ENCODE measurements around the gene TK1.
"Not testable (repeated sequence)": the region's sequence is repeated elsewhere in the genome, so short reads cannot be mapped to it uniquely, and the experiment has no call there.

TK1 gene

GRCh38 chr17:78186692-78187595 is at the start of gene TK1, which contains the start of gene AFMID:
TK1 (minus strand) TSS chr17:78187052; CDS start chr17:78186994, 58 bp downstream.
AFMID (plus strand) TSS chr17:78187362; CDS start chr17:78187371, 9 bp downstream.
- peak; percentile 87 for DNase-seq (ENCODE audit: low spot score)

DNA sequence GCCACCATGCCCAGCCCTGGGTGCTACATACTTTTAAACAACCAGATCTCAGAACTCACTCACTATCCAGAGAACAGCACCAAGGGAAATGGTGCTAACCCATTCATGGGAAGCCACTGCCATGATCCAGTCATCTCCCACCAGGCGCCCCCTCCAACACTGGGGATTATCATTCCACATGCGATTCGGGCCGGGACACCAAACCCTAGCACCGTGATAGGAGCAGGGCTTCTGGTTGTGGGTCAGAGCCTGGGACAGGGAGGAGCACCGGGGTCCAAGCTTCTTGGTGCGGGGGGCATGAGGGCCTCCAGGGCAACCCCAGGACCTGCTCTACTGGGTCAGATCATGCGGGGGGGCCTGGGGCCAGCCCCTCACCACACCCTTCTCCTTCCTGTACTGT is 49.0 kb upstream of the TK1 start:
- DNase-seq (ENCODE audit: low spot score), result no peak

DNA sequence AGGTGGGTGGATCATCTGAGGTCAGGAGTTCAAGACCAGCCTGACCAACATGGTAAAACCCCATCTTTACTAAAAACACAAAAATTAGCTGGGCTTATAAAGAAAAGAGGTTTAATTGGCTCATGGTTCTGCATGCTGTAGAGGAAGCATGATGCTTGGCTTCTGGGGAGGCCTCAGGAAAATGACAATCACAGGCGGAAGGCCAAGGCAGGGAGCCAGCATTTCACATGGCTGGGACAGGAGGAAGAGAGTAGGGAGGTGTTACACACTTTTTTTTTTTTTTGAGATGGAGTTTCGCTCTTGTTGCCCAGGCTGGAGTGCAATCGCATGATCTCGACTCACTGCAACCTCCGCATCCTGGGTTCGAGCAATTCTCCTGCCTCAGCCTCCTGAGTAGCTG is 48.2 kb upstream of the TK1 start:
- not testable (repeated sequence) for DNase-seq (ENCODE audit: low spot score)

GRCh38 chr17:78234261-78234865 is 47.5 kb upstream of the TK1 start:
- no peak for DNase-seq (ENCODE audit: low spot score)

DNA sequence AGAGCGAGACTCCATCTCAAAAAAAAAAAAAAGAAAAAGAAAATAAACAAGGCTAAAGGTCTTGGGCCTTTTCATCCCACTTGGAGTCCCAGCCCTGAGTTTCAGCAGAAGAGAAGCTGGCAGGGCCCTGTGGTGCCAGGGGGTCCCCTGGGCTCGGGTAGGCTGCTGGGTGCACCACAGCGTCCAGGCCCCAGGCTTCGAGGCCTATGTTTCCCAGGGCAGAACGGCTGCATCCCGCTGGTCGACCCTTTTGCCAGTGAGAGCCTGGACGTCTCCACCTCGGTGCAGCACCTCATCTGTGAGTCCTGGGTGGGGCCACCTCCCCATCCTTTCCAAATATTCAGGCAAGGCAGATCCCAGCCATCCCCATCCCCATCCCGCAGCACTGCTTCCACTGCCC is 46.8 kb upstream of the TK1 start:
- DNase-seq (ENCODE audit: low spot score), result no peak

GRCh38 chr17:78232859-78233173 is 46.0 kb upstream of the TK1 start:
- no peak for DNase-seq (ENCODE audit: low spot score)

GRCh38 chr17:78231991-78232858 is 45.4 kb upstream of the TK1 start:
- no peak for DNase-seq (ENCODE audit: low spot score)

- DNase-seq (ENCODE audit: low spot score), result no peak
Measured at GRCh38 chr17:78230996-78231935, 44.4 kb upstream of the TK1 start, which contains the start of gene TMEM235. TMEM235 (plus strand) TSS chr17:78231631; CDS start chr17:78232024, 393 bp downstream.

- no peak for DNase-seq (ENCODE audit: low spot score)
Measured at GRCh38 chr17:78230252-78230962, 43.6 kb upstream of the TK1 start.

DNA sequence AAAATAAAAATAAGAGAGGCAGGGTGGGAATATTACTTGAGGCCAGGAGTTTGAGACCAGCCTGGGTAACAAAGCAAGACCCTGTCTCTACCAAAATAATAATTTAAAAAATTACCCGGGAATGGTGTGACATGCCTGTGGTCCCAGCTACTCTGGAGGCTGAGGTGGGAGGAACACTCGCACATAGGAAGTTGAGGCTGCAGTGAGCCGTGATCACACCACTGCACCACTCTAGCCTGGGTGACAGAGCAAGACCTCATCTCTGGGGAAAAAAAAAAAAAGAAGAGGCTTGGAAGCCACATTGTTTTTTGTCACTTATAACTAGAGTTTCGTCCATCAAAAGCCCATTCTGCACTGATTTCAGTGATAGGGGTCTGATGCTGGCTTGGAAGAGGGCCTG is 41.3 kb upstream of the TK1 start:
- no peak for DNase-seq (ENCODE audit: low spot score)

GRCh38 chr17:78227455-78227916 is 40.6 kb upstream of the TK1 start:
- DNase-seq (ENCODE audit: low spot score), result no peak

GRCh38 chr17:78226759-78227454 is 40.1 kb upstream of the TK1 start:
- no peak for DNase-seq (ENCODE audit: low spot score)

DNA sequence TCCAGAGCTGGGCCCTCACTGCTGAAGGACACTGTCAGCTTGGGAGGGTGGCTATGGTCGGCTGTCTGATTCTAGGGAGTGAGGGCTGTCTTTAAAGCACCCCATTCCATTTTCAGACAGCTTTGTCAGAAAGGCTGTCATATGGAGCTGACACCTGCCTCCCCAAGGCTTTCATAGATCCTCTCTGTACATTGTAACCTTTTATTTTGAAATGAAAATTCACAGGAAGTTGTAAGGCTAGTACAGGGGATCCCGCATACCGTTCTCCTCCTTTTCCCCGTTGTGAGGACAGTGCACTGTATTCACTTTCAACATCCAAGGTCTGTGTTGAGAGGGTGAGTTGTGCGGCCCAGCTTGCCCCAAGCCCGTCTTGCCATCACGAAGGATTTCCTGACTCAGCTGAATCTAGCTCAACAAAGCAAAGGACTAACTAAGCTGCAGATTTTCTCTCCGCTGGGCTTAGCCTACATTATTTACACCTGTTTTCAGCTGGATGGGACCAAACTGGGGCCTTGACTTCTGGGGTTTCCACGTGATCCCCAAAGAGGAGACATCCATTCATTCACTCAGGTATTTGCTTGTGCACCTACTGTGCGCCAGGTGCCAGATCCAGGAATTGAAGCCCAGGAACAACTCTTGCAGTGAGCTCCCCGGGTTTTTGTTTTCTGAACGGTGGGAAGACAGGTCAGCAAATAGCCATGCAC is 39.4 kb upstream of the TK1 start:
- DNase-seq (ENCODE audit: low spot score), result no peak

- DNase-seq (ENCODE audit: low spot score), result no peak
Measured at GRCh38 chr17:78225088-78225865, 38.4 kb upstream of the TK1 start.

DNA sequence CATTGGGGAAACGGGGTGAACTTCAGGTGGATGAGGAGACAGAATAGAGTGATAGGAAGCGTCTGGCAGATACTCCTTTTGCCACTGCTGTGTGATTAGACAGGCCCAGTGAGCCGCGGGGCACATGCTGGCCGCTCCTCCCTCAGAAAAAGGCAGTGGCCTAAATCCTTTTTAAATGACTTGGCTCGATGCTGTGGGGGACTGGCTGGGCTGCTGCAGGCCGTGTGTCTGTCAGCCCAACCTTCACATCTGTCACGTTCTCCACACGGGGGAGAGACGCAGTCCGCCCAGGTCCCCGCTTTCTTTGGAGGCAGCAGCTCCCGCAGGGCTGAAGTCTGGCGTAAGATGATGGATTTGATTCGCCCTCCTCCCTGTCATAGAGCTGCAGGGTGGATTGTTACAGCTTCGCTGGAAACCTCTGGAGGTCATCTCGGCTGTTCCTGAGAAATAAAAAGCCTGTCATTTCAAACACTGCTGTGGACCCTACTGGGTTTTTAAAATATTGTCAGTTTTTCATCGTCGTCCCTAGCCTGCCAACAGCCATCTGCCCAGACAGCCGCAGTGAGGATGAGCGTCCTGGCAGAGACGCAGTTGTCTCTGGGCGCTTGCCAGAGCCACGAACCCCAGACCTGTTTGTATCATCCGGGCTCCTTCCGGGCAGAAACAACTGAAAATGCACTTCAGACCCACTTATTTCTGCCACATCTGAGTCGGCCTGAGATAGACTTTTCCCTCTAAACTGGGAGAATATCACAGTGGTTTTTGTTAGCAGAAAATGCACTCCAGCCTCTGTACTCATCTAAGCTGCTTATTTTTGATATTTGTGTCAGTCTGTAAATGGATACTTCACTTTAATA is 37.6 kb upstream of the TK1 start:
- no peak for DNase-seq (ENCODE audit: low spot score)

DNA sequence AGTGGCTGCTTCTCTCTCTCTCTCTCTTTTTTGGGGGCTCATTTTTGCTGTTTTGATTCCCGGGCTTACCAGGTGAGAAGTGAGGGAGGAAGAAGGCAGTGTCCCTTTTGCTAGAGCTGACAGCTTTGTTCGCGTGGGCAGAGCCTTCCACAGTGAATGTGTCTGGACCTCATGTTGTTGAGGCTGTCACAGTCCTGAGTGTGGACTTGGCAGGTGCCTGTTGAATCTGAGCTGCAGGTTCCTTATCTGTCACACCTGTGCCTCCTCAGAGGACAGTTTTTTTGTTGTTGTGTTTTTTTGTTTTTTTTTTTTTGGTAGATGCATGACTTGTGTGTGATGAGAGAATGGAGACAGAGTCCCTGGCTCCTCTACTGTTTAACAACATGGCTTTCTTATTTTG is 36.9 kb upstream of the TK1 start:
- no peak for DNase-seq (ENCODE audit: low spot score)

DNA sequence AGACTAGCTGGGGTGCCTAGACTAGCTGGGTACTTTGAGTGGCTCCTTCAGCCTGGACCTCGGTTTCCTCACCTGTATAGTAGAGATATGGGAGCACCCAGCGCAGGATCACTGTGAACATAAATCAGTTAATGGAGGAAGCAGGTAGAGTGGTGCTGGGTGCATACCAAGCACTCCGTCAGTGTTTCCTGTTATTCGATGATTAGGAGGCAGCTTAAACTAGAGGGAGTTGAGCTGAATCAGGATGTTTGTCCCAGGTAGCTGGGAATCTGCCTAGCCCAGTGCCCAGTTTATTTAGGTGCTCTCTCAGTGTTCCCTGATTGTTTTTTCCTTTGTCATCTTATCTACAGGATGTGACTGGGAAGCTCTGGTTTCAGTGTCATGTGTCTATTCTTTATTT is 36.2 kb upstream of the TK1 start:
- no peak for DNase-seq (ENCODE audit: low spot score)
